GM12878 (cell line): ENCODE results near the gene HMGXB4. TPM values are rescaled to one million over a fixed set of nuclear protein-coding genes. Genes with fewer than 3 reads are reported as not detected.

Experiments used
- ATAC-seq: fragments of 200-7000 bp; cut with Tn5 transposase; 3 replicates; pipeline ENCODE4 v1.9.1; 2020; ENCODE audit warnings: mild to moderate bottlenecking, moderate library complexity
- BruUV-seq: library from RNA; stranded (reverse); fragments of 400-500 nt; replicated peaks from 2 replicates; lab custom pipeline; 2021; lab: Mats Ljungman, UMichigan
- CTCF ChIA-PET: fragments of 300-600 bp; sonication (Branson Sonifier 250); formaldehyde crosslinking; extraction: SDS; loops from one replicate; lab custom pipeline; 2021; ENCODE audit warnings: inconsistent platforms; lab: Yijun Ruan, JAX
- POLR2A ChIA-PET: fragments of 350-600 bp; formaldehyde crosslinking; extraction: SDS; loops from one replicate; lab custom pipeline; 2021; ENCODE audit warnings: inconsistent platforms; lab: Charles Lee
- RAD21 ChIA-PET: fragments of 300-600 bp; sonication (Branson Sonifier 250); formaldehyde crosslinking; loops from one replicate; lab custom pipeline; 2023; ENCODE audit warnings: antibody characterized with exemption; ENCODE audit not compliant: unreplicated experiment; lab: Charles Lee
- SMC1A ChIA-PET: fragments of 300-600 bp; sonication (Branson Sonifier 250); formaldehyde crosslinking; loops from one replicate; lab custom pipeline; 2023; ENCODE audit not compliant: unreplicated experiment, uncharacterized antibody; lab: Charles Lee
- DNase-seq: peaks from one replicate; pipeline ENCODE4 v3.0.0-alpha.2; 2011; ENCODE audit warnings: low read depth, low spot score
- FAIRE-seq: peaks from 3 replicates; lab custom pipeline; 2011; peaks lifted over from hg19 to GRCh38; lab: Jason Lieb, UNC
- H2AFZ ChIP-seq: 2 replicates; pipeline ENCODE4 v1.6.0; 2011; ENCODE audit warnings: low read depth, low read length, control low read depth; ENCODE audit not compliant: control insufficient read depth
- H3K27ac ChIP-seq: 2 replicates; pipeline ENCODE4 v1.5.1; 2011; ENCODE audit warnings: control low read depth; ENCODE audit not compliant: control insufficient read depth, insufficient read depth
- H3K27me3 ChIP-seq, 2 experiments: replicated peaks in 1 of 2; 2 replicates each; pipeline versions ENCODE4 v1.6.0 to v1.6.1; 2011; ENCODE audit warnings: low read length in 1 of 2; ENCODE audit not compliant: control insufficient read depth in 2 of 2, insufficient read depth in 2 of 2
- H3K36me3 ChIP-seq, 2 experiments: 2 replicates each; pipeline ENCODE4 v1.5.1; 2011; ENCODE audit warnings: low read length in 1 of 2; ENCODE audit not compliant: control insufficient read depth in 2 of 2, insufficient read depth in 2 of 2
- H3K4me1 ChIP-seq: 2 replicates; pipeline ENCODE4 v1.6.1; 2011; ENCODE audit warnings: mild to moderate bottlenecking, low read length, moderate library complexity, mixed read lengths; ENCODE audit not compliant: control insufficient read depth, insufficient read depth
- H3K4me2 ChIP-seq: 2 replicates; pipeline ENCODE4 v1.6.0; 2011; ENCODE audit warnings: control low read depth; ENCODE audit not compliant: control insufficient read depth, insufficient read depth
- H3K4me3 ChIP-seq: fragments of 200-600 bp; sonication (generic); 2 replicates; pipeline ENCODE4 v1.5.1; 2016
- H3K79me2 ChIP-seq: 2 replicates; pipeline ENCODE4 v1.6.0; 2011; ENCODE audit warnings: low read length; ENCODE audit not compliant: control insufficient read depth, insufficient read depth
- H3K9ac ChIP-seq: 2 replicates; pipeline ENCODE4 v1.8.0; 2011; ENCODE audit warnings: low read length, control low read depth, mixed read lengths; ENCODE audit not compliant: control insufficient read depth, insufficient read depth
- H3K9me3 ChIP-seq: replicated peaks from 3 replicates; pipeline ENCODE4 v1.5.1; 2011; ENCODE audit warnings: mild to moderate bottlenecking, low read length; ENCODE audit not compliant: control insufficient read depth, insufficient read depth
- H4K20me1 ChIP-seq: 2 replicates; pipeline ENCODE4 v1.6.0; 2011; ENCODE audit not compliant: control insufficient read depth, insufficient read depth
- ASH2L ChIP-seq: fragments of 300-600, 200-600 bp; sonication (generic); IDR thresholded peaks from 2 replicates; pipeline ENCODE4 v1.6.1; 2017; ENCODE audit warnings: low read depth, mild to moderate bottlenecking, borderline replicate concordance
- GATAD2B ChIP-seq: fragments of 450-650 bp; conservative IDR thresholded peaks from 2 replicates; pipeline ENCODE4 v1.6.1; 2017; ENCODE audit warnings: low read depth, mild to moderate bottlenecking, moderate library complexity
- MTA2 ChIP-seq: fragments of 450-650 bp; IDR thresholded peaks from 2 replicates; pipeline ENCODE4 v1.6.1; 2016; ENCODE audit warnings: low read depth, mild to moderate bottlenecking, moderate library complexity
- NFXL1 ChIP-seq: fragments of 450-650 bp; IDR thresholded peaks from 2 replicates; pipeline ENCODE4 v1.6.1; 2017; ENCODE audit warnings: antibody characterized with exemption, mild to moderate bottlenecking, borderline replicate concordance
- NRF1 ChIP-seq: conservative IDR thresholded peaks from 2 replicates; pipeline ENCODE4 v1.6.1; 2011; ENCODE audit warnings: mild to moderate bottlenecking, low read depth, low read length, improper control_type of control experiment
- POLR2AphosphoS5 ChIP-seq: IDR thresholded peaks from 2 replicates; pipeline ENCODE4 v1.6.1; 2011; ENCODE audit warnings: mild to moderate bottlenecking, low read length, inconsistent platforms
- RCOR1 ChIP-seq: conservative IDR thresholded peaks from 2 replicates; pipeline ENCODE4 v1.6.1; 2012; ENCODE audit warnings: low read depth, low read length, improper control_type of control experiment
- RFX5 ChIP-seq: IDR thresholded peaks from 2 replicates; pipeline ENCODE4 v1.6.1; 2011; ENCODE audit warnings: low read depth, low read length, improper control_type of control experiment
- SMAD5 ChIP-seq: IDR thresholded peaks from 2 replicates; pipeline ENCODE4 v1.6.1; 2016; ENCODE audit warnings: antibody characterized with exemption, low read depth
- SREBF2 ChIP-seq: IDR thresholded peaks from 2 replicates; pipeline ENCODE4 v1.6.1; 2012; ENCODE audit warnings: mild to moderate bottlenecking, low read length
- STAT1 ChIP-seq: fragments of 450-650 bp; conservative IDR thresholded peaks from 2 replicates; pipeline ENCODE4 v1.6.1; 2014; ENCODE audit warnings: antibody characterized with exemption, mild to moderate bottlenecking
- TAF1 ChIP-seq: IDR thresholded peaks from 2 replicates; pipeline ENCODE4 v1.6.1; 2011; ENCODE audit warnings: mild to moderate bottlenecking, low read depth, low read length, borderline replicate concordance
- ZNF207 ChIP-seq: fragments of 450-650 bp; IDR thresholded peaks from 2 replicates; pipeline ENCODE4 v1.6.1; 2014; ENCODE audit warnings: antibody characterized with exemption, mild to moderate bottlenecking, borderline replicate concordance
- WGBS: methylation state at CpG from one replicate; pipeline ENCODE4 v1.1.6; 2016; ENCODE audit warnings: low lambda C conversion rate; ENCODE audit not compliant: insufficient replicate concordance, insufficient coverage; ENCODE audit errors: missing lambda C conversion rate; 5-methylcytosine and 5-hydroxymethylcytosine counted together
- in situ Hi-C: fragments of 300-500 bp; cut with MboI; formaldehyde crosslinking; loops from 9 replicates; pipeline ENCODE4 v1.14.3; 2018; ENCODE audit warnings: mixed read lengths
- intact Hi-C: fragments of 100-400 bp; cut with micrococcal nuclease; formaldehyde crosslinking; loops from one replicate; pipeline ENCODE4 v1.14.2; 2022; ENCODE audit not compliant: unreplicated experiment
- polyA plus RNA-seq, 11 experiments: library from polyadenylated mRNA; depleted of rRNA in 4 of 11; unstranded in 6 of 11; stranded (reverse) in 5 of 11; fragments of >200 nt; fragmentation: Nextera tagmentation in 4 of 11; fragmentation: Illumina TruSeq in 1 of 11; extraction: Ambion mirVana in 4 of 11; extraction: Trizol in 1 of 11; gene quantifications; 1 replicate in 1 of 11; 2 replicates in 10 of 11; pipeline versions ENCODE4 v1.2.1 to v1.2.3, GENCODE V29; 2011 to 2016; ENCODE audit warnings: inconsistent platforms in 2 of 11, missing spikeins in 2 of 11, low read depth in 1 of 11
- total RNA-seq, 4 experiments: library from RNA; depleted of rRNA in 3 of 4; stranded (reverse); fragments of >200 nt in 3 of 4; fragmentation: Illumina TruSeq in 1 of 4; extraction: Trizol in 1 of 4; gene quantifications; 2 replicates each; pipeline versions ENCODE4 v1.2.1 to v1.2.3, GENCODE V29; 2013 to 2021
- TF ChIP-seq, protein P1 (sequence below): fragments of 150-350 bp; IDR thresholded peaks from 2 replicates; pipeline ENCODE4 v1.6.1; 2016; ENCODE audit warnings: low read depth, low read length
- TF ChIP-seq, protein P2 (sequence below): fragments of 450-650 bp; IDR thresholded peaks from 2 replicates; pipeline ENCODE4 v1.6.1; 2017; ENCODE audit warnings: low read depth, mild to moderate bottlenecking, moderate library complexity

HMGXB4 gene
- total and polyA plus RNA-seq, 10 of the 15 experiments (the other 5 are each of a cell fraction or from before 2014, with no cell fraction given), result 15.5 to 44.5 (median 24.9) TPM

DNA sequence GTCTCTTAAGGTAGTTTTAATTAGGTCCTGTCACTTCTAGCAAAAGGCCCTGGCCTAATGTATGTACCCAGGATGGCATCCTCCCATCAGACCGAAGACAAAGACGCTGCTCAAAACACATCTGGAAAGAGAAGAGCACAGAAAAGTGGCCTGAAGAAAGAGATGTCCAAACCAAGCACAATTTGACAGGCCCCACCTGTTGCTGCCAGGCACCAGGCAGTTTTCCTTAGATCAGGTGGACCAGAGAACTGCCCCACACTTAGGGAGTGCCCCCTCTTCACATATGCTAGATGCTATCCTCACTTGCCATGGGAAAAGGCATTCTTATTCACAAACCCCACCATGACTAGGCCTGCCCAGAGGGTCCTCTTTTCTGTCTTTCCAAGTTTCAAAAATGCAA is 3.3 kb upstream of the HMGXB4 start:
- Histone ChIP-seq H4K20me1 (no peaks in the 10 kb centered on the region), H3K27ac (no peak overlapping the region), H3K4me1 (0 out of 2 replicates have a peak, but pooled peaks cover 5% of the 10 kb centered on the region), H3K9ac (no peak overlapping the region), H3K79me2 (peaks cover 17% of the 10 kb centered on the region), H2AFZ (no peak overlapping the region), H3K9me3 (no peaks in the 10 kb centered on the region), H3K4me3 (no peak overlapping the region), H3K4me2 (no peak overlapping the region), H3K36me3 (no peaks in the 10 kb centered on the region), H3K27me3 (no peaks in the 10 kb centered on the region)
- in situ Hi-C loops (no loop called here), intact Hi-C loops (no loop called here)
- ChIA-PET CTCF (interaction anchor here (0.8 to 2.5 kb wide), 2 partner anchors 22 to 23 kb away, joined by 6 to 9 read pairs; no protein-coding TSS in a partner anchor), POLR2A (no interaction called here), RAD21 (interaction anchor here (1.4 kb wide), 1 partner anchor 23 kb away, joined by 3 read pairs; no protein-coding TSS in a partner anchor), SMC1A (interaction anchor here (0.7 kb wide), 1 partner anchor 52 kb away, joined by 3 read pairs; no protein-coding TSS in a partner anchor)
- WGBS, result 18% methylated on average over 2 of the region's 2 CpGs
- DNase-seq, result no peak
- BruUV-seq, result no TSS peak
- ATAC-seq, result no peak
- TF ChIP-seq ZNF207, result no peak
- no peak for TF ChIP-seq GATAD2B
- TF ChIP-seq SMAD5, result no peak
- TF ChIP-seq ASH2L, result no peak
- no peak for TF ChIP-seq TAF1
- no peak for TF ChIP-seq NFXL1
- no peak for TF ChIP-seq NRF1
- TF ChIP-seq STAT1, result no peak
- no peak for TF ChIP-seq RFX5
- TF ChIP-seq, protein P1, sequence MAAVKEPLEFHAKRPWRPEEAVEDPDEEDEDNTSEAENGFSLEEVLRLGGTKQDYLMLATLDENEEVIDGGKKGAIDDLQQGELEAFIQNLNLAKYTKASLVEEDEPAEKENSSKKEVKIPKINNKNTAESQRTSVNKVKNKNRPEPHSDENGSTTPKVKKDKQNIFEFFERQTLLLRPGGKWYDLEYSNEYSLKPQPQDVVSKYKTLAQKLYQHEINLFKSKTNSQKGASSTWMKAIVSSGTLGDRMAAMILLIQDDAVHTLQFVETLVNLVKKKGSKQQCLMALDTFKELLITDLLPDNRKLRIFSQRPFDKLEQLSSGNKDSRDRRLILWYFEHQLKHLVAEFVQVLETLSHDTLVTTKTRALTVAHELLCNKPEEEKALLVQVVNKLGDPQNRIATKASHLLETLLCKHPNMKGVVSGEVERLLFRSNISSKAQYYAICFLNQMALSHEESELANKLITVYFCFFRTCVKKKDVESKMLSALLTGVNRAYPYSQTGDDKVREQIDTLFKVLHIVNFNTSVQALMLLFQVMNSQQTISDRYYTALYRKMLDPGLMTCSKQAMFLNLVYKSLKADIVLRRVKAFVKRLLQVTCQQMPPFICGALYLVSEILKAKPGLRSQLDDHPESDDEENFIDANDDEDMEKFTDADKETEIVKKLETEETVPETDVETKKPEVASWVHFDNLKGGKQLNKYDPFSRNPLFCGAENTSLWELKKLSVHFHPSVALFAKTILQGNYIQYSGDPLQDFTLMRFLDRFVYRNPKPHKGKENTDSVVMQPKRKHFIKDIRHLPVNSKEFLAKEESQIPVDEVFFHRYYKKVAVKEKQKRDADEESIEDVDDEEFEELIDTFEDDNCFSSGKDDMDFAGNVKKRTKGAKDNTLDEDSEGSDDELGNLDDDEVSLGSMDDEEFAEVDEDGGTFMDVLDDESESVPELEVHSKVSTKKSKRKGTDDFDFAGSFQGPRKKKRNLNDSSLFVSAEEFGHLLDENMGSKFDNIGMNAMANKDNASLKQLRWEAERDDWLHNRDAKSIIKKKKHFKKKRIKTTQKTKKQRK, result no peak
- no peak for TF ChIP-seq RCOR1
- no peak for TF ChIP-seq POLR2AphosphoS5
- TF ChIP-seq, protein P2, sequence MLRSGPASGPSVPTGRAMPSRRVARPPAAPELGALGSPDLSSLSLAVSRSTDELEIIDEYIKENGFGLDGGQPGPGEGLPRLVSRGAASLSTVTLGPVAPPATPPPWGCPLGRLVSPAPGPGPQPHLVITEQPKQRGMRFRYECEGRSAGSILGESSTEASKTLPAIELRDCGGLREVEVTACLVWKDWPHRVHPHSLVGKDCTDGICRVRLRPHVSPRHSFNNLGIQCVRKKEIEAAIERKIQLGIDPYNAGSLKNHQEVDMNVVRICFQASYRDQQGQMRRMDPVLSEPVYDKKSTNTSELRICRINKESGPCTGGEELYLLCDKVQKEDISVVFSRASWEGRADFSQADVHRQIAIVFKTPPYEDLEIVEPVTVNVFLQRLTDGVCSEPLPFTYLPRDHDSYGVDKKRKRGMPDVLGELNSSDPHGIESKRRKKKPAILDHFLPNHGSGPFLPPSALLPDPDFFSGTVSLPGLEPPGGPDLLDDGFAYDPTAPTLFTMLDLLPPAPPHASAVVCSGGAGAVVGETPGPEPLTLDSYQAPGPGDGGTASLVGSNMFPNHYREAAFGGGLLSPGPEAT, result no peak
- TF ChIP-seq MTA2, result no peak
- TF ChIP-seq SREBF2, result no peak
- no peak for FAIRE-seq
